Ascending aorta (tissue), 2 donors: ENCODE data around the gene NKD2. TPM values are rescaled to one million over a fixed set of nuclear protein-coding genes. Genes with fewer than 3 reads are reported as not detected.

Experiments used
- DNase-seq, 2 donors: peaks; one replicate each; pipeline ENCODE4 v3.0.0-alpha.2; 2019; ENCODE audit warnings: low spot score in 2 of 2
- H3K27ac ChIP-seq, 2 donors: fragments of 200-600 bp; sonication (generic); one replicate each; pipeline ENCODE4 v1.5.1; 2016 to 2017; ENCODE audit warnings: mild to moderate bottlenecking in 1 of 2
- H3K27me3 ChIP-seq: fragments of 200-600 bp; sonication (generic); one replicate; pipeline ENCODE4 v1.5.1; 2017
- H3K36me3 ChIP-seq, 2 donors: fragments of 200-600 bp; sonication (generic); one replicate each; pipeline ENCODE4 v1.5.1; 2016
- H3K4me1 ChIP-seq, 2 donors: fragments of 200-600 bp; sonication (generic); one replicate each; pipeline ENCODE4 v1.5.1; 2016 to 2017; ENCODE audit warnings: mild to moderate bottlenecking in 1 of 2
- H3K4me3 ChIP-seq, 2 donors: fragments of 200-600 bp; sonication (generic); one replicate each; pipeline ENCODE4 v1.5.1; 2016 to 2017; ENCODE audit warnings: mild to moderate bottlenecking in 1 of 2
- H3K9me3 ChIP-seq, 2 donors: fragments of 200-600 bp; sonication (generic); one replicate each; pipeline ENCODE4 v1.5.1; 2016
- CTCF ChIP-seq, 3 experiments: fragments of 200-600 bp in 2 of 3; fragments of 450-650 bp in 1 of 3; sonication (generic) in 2 of 3; IDR thresholded peaks; one replicate each; pipeline ENCODE4 v1.5.1; 2016 to 2019; ENCODE audit warnings: antibody characterized with exemption in 3 of 3, mild to moderate bottlenecking in 1 of 3, moderate library complexity in 1 of 3
- intact Hi-C: fragments of 100-400 bp; cut with DNase I; formaldehyde crosslinking; loops from one replicate; pipeline ENCODE4 v1.15.1; 2023
- total RNA-seq: library from RNA; depleted of rRNA; stranded (reverse); fragments of >200 nt; gene quantifications from one replicate; pipeline ENCODE4 v1.1.0, GENCODE V29; 2016

The NKD2 gene
- total RNA-seq, 1 donor from 2014 or later, result 6.5 TPM

- H3K27ac ChIP-seq, result no peak overlapping the region
- H3K4me3 ChIP-seq, result no peak overlapping the region
- intact Hi-C loops, result no loop called here
- no peaks in the 10 kb centered on the region for H3K4me1 ChIP-seq
- no peak for DNase-seq
- no peak for TF ChIP-seq CTCF (IDR thresholded peaks at IDR 0.05)
- no peaks in the 10 kb centered on the region for H3K9me3 ChIP-seq
- peaks cover 33 to 38% of the 10 kb centered on the region in 2 donors for H3K36me3 ChIP-seq
- no peaks in the 10 kb centered on the region for H3K27me3 ChIP-seq
Observed at GRCh38 chr5:1086137-1086536, 77.5 kb downstream of the NKD2 start.

GRCh38 chr5:1086871-1087270 lies 78.3 kb downstream of the NKD2 start:
- Histone ChIP-seq H3K27ac (no peak overlapping the region), H3K27me3 (no peaks in the 10 kb centered on the region), H3K4me1 (no peaks in the 10 kb centered on the region), H3K9me3 (no peaks in the 10 kb centered on the region), H3K36me3 (peaks cover 28 to 32% of the 10 kb centered on the region in 2 donors), H3K4me3 (no peak overlapping the region)
- no peak for TF ChIP-seq CTCF (IDR thresholded peaks at IDR 0.05)
- intact Hi-C loops, result no loop called here
- DNase-seq, result no peak

- H3K9me3 ChIP-seq, result no peaks in the 10 kb centered on the region
- intact Hi-C loops, result no loop called here
- H3K4me1 ChIP-seq, result no peaks in the 10 kb centered on the region
- peaks cover 28 to 32% of the 10 kb centered on the region in 2 donors for H3K36me3 ChIP-seq
- no peaks in the 10 kb centered on the region for H3K27me3 ChIP-seq
- no peak overlapping the region for H3K4me3 ChIP-seq
- no peak for TF ChIP-seq CTCF (IDR thresholded peaks at IDR 0.05)
- H3K27ac ChIP-seq, result no peak overlapping the region
- DNase-seq, result no peak
Observed at GRCh38 chr5:1087428-1087827, 78.8 kb downstream of the NKD2 start.

GRCh38 chr5:1088031-1088430 lies 79.4 kb downstream of the NKD2 start:
- TF ChIP-seq CTCF (IDR thresholded peaks at IDR 0.05), result no peak
- Histone ChIP-seq H3K27me3 (no peaks in the 10 kb centered on the region), H3K27ac (no peak overlapping the region), H3K36me3 (peaks cover 31 to 32% of the 10 kb centered on the region in 2 donors), H3K9me3 (no peaks in the 10 kb centered on the region), H3K4me1 (no peaks in the 10 kb centered on the region), H3K4me3 (no peak overlapping the region)
- DNase-seq, result no peak
- intact Hi-C loops, result no loop called here

Other genes starting within 250 kb of the NKD2 start
- 0.64 TPM for gene ZDHHC11B, start 224.1 kb upstream of the NKD2 start, total RNA-seq
- not detected for gene ZDHHC11, start 157.8 kb upstream of the NKD2 start, total RNA-seq
- gene BRD9, start 116.0 kb upstream of the NKD2 start, total RNA-seq, result 13.6 TPM
- gene TRIP13, start 115.9 kb upstream of the NKD2 start, total RNA-seq, result not detected
- 101 TPM for gene SLC12A7, start 103.3 kb downstream of the NKD2 start, total RNA-seq
- gene SLC6A19, start 192.8 kb downstream of the NKD2 start, total RNA-seq, result not detected
- gene SLC6A18, start 216.6 kb downstream of the NKD2 start, total RNA-seq, result not detected